GM12875 (cell line): ENCODE data around the gene CCDC63.

ENCODE experiments used
- H3K4me3 ChIP-seq: one replicate; pipeline ENCODE4 v1.5.1; 2011; ENCODE audit warnings: low read depth, low read length, control low read depth
- TF ChIP-seq, protein P1 (sequence below): IDR thresholded peaks from 2 replicates; pipeline ENCODE4 v1.5.1; 2011; ENCODE audit warnings: low read depth, mild to moderate bottlenecking, control low read depth, inconsistent platforms, low read length, moderate library complexity, borderline replicate concordance; ENCODE audit not compliant: insufficient read depth

Gene CCDC63

GRCh38 chr12:110896559-110896958 lies 49.8 kb downstream of the CCDC63 start:
- TF ChIP-seq, protein P1, sequence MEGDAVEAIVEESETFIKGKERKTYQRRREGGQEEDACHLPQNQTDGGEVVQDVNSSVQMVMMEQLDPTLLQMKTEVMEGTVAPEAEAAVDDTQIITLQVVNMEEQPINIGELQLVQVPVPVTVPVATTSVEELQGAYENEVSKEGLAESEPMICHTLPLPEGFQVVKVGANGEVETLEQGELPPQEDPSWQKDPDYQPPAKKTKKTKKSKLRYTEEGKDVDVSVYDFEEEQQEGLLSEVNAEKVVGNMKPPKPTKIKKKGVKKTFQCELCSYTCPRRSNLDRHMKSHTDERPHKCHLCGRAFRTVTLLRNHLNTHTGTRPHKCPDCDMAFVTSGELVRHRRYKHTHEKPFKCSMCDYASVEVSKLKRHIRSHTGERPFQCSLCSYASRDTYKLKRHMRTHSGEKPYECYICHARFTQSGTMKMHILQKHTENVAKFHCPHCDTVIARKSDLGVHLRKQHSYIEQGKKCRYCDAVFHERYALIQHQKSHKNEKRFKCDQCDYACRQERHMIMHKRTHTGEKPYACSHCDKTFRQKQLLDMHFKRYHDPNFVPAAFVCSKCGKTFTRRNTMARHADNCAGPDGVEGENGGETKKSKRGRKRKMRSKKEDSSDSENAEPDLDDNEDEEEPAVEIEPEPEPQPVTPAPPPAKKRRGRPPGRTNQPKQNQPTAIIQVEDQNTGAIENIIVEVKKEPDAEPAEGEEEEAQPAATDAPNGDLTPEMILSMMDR: no peak
- no peak overlapping the region for H3K4me3 ChIP-seq

DNA sequence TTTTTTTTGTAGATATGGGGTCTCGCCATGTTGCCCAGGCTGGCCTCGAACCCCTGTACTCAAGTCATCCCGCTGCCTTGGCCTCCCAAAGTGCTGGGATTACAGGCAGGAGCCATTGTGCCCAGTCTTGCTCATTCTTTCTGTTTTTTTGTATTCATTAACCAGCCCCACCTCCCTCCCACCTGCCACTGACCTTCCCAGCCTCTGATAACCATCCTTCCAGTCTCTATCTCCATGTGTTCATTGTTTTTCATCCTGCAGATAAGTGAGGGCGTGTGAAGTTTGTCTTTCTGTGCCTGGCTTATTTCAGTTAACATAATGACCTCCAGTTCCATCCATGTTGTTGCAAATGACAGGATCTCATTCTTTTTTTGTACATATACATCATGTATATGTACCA lies 54.6 kb downstream of the CCDC63 start:
- TF ChIP-seq, protein P1: no peak
- no peak overlapping the region for H3K4me3 ChIP-seq

DNA sequence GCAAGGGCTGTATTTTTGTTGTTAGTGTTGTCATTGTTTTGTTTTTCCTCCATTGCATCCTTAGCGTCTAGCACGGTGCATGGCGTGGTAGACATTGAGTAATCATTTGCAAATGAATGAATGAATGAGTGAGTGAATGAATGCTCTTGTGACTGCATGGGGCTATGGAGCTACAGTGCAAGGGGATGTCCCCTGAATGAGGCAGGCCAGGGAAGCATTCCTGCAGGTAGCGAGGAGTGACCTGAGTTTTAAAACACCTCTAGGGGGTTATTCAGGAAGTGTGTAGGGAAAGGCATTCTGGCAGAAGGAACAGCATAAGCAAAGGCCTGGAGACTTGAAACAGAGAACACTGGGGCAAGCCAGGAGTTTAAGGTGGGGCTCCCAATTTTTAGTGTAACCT lies 56.7 kb downstream of the CCDC63 start:
- TF ChIP-seq, protein P1: no peak
- H3K4me3 ChIP-seq: no peak overlapping the region

- TF ChIP-seq, protein P1: peak; percentile 24; the same call in 1 of the 2 replicates
- H3K4me3 ChIP-seq: no peak overlapping the region
These were observed 59.3 kb downstream of the CCDC63 start for GRCh38 chr12:110906083-110906482.

DNA sequence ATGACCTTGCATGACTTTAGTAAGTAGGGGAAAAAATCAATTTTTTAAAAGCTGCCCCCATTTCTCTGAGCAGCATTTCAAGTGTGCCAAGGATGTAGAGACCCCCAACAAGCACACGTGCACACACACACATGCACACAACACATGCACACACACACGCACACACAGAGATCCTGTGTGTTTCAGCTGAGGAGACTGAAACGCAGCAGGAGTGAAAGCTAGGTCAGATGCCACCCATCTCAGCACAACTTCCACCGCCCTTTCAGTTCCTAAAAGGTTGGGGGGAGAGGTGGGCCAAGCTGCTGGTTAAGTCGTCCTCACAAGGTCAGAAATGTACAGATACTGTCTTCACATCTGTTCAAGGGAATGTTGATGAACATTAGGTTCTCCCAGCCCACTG lies 59.7 kb downstream of the CCDC63 start:
- TF ChIP-seq, protein P1: no peak
- no peak overlapping the region for H3K4me3 ChIP-seq

GRCh38 chr12:110906985-110907384 lies 60.2 kb downstream of the CCDC63 start:
- TF ChIP-seq, protein P1: no peak
- H3K4me3 ChIP-seq: no peak overlapping the region

DNA sequence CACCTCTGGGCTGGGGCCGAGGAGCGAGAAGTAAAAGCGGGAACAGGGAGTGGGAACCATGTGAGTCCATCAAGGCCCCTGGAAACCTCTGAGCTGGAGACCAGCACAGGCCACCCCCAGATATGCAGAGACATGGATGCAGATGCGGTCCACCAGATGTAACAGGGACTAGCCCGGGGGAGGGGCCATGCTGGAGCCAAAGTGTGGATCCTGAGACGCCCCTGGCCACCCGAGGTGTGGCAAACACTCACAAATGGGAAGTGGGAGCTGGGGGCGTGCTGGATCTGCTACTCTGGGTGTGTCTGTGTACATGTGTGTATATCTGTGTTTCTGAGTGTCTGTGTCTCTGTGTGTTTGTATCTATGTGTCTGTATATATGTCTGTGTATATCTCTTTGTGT lies 60.8 kb downstream of the CCDC63 start:
- TF ChIP-seq, protein P1: no peak
- H3K4me3 ChIP-seq: no peak overlapping the region
